Psoas muscle (tissue), 8 donors: ENCODE data around the gene BTBD10. TPM values are rescaled to one million over a fixed set of nuclear protein-coding genes. Genes with fewer than 3 reads are reported as not detected.

Source experiments
- ATAC-seq, 4 donors: fragments of 200-7000 bp; cut with Tn5 transposase; one replicate each; pipeline ENCODE4 v1.9.1; 2020; ENCODE audit warnings: moderate library complexity in 3 of 4, mild to moderate bottlenecking in 2 of 4
- DNase-seq, 2 donors: peaks; one replicate each; pipeline ENCODE4 v3.0.0-alpha.2; 2020
- H3K27ac ChIP-seq: fragments of 200-600 bp; one replicate; pipeline ENCODE4 v1.8.0; 2022
- H3K27me3 ChIP-seq, 3 donors: fragments of 200-600 bp in 1 of 3; one replicate each; pipeline versions ENCODE4 v1.6.1 to v1.8.0; 2013 to 2022; ENCODE audit warnings: low read length in 2 of 3, mild to moderate bottlenecking in 2 of 3, moderate library complexity in 1 of 3; ENCODE audit not compliant: insufficient read depth in 3 of 3
- H3K36me3 ChIP-seq, 2 donors: fragments of 200-600 bp in 1 of 2; one replicate each; pipeline versions ENCODE4 v1.6.1 to v1.8.0; 2013 to 2022; ENCODE audit warnings: low read depth in 1 of 2, mild to moderate bottlenecking in 1 of 2, moderate library complexity in 1 of 2; ENCODE audit not compliant: insufficient read depth in 1 of 2
- H3K4me1 ChIP-seq: fragments of 200-600 bp; one replicate; pipeline ENCODE4 v1.8.0; 2022
- H3K4me3 ChIP-seq: fragments of 200-600 bp; one replicate; pipeline ENCODE4 v1.8.0; 2022; ENCODE audit warnings: mild to moderate bottlenecking
- H3K9me3 ChIP-seq: fragments of 200-600 bp; one replicate; pipeline ENCODE4 v1.8.0; 2022
- WGBS, 3 donors: extraction: QIAGEN DNeasy Blood & Tissue Kit; methylation state at CpG; one replicate each; pipeline versions ENCODE4 v1.1.6 to v1.1.7; 2013; 5-methylcytosine and 5-hydroxymethylcytosine counted together
- intact Hi-C, 2 donors: fragments of 100-400 bp; cut with DNase I; formaldehyde crosslinking; loops; one replicate each; pipeline versions ENCODE4 v1.11.0 to v1.14.2; 2022
- polyA plus RNA-seq, 3 donors: library from polyadenylated mRNA; stranded (reverse); fragments of 200-250 nt; gene quantifications; one replicate each; pipeline ENCODE4 v1.2.3, GENCODE V29; 2013
- total RNA-seq, 4 donors: library from RNA; stranded (reverse); fragmentation: NEBNext Ultra II Directional in 2 of 4; extraction: Animal tissue kit (Norgen Biotek cat#: 25700) in 2 of 4; gene quantifications; one replicate each; pipeline versions ENCODE4 v1.2.1 to v1.2.4, GENCODE V29; 2021 to 2023
- TF ChIP-seq, protein P1 (sequence below): fragments of 200-600 bp; IDR thresholded peaks from one replicate; pipeline ENCODE4 v1.8.0; 2022; ENCODE audit warnings: antibody characterized with exemption
- donor health status: healthy with polysubstance abuse.
- donor health status: DM: no; HTN: no; CAD: no; lungs with moderate emphysema.
- donor health status: Bipolar disorder and iron deficiency.
- donor health status: healthy.
- donor health status: DM: yes; HTN: yes; CAD: no.
- donor health status: DM: no; HTN: no; CAD: no.
- donor health status: DM: no; HTN: no; CAD: no.
- donor health status: DM: yes; HTN: yes; CAD: no.

Gene BTBD10
- total and polyA plus RNA-seq, 7 donors = 10.8 to 21.2 (median 14.9) TPM

DNA sequence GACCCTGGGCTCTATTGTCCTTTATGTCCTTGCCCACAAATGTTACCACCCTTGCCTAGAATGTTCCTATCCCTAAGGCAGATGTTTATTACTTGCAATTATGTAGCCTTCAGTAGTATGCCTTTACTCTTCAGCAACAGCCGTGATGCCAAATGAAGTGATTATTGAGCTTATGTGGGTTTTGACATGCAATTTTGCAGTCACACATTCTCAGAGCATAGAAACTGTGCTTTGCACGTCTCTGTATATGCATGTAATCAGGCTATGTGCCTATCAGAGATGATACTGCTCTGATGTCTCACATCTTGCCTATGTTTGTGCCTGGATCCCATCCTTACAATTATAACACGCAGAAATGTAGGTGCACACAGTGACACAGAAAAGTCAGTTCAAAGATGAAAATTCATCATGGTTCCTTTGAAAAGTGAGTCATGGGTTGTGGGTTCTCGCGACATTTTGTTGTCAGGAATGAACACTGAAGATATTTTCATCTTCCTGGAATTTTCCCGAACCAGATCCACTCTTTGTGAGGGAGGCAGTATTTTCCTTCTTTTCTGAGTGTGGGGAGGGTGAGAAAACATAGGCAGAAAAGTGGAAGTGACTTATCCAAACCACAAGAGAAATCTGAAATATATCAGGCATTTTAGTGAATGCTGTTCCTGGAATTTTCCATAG is 104.3 kb downstream of the BTBD10 start:
- TF ChIP-seq, protein P1, sequence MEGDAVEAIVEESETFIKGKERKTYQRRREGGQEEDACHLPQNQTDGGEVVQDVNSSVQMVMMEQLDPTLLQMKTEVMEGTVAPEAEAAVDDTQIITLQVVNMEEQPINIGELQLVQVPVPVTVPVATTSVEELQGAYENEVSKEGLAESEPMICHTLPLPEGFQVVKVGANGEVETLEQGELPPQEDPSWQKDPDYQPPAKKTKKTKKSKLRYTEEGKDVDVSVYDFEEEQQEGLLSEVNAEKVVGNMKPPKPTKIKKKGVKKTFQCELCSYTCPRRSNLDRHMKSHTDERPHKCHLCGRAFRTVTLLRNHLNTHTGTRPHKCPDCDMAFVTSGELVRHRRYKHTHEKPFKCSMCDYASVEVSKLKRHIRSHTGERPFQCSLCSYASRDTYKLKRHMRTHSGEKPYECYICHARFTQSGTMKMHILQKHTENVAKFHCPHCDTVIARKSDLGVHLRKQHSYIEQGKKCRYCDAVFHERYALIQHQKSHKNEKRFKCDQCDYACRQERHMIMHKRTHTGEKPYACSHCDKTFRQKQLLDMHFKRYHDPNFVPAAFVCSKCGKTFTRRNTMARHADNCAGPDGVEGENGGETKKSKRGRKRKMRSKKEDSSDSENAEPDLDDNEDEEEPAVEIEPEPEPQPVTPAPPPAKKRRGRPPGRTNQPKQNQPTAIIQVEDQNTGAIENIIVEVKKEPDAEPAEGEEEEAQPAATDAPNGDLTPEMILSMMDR = no peak
- no peaks in the 10 kb centered on the region for H3K9me3 ChIP-seq
- intact Hi-C loops = no loop called here
- H3K4me1 ChIP-seq = no peaks in the 10 kb centered on the region
- ATAC-seq = no peak
- H3K36me3 ChIP-seq = peaks cover 14 to 98% of the 10 kb centered on the region in 2 donors
- no peak overlapping the region for H3K27ac ChIP-seq
- H3K27me3 ChIP-seq = no peaks in the 10 kb centered on the region
- 88 to 91% (median 89%) methylated on average over 6 of the region's 6 CpGs for WGBS, 3 donors
- no peak overlapping the region for H3K4me3 ChIP-seq
- no peak for DNase-seq

DNA sequence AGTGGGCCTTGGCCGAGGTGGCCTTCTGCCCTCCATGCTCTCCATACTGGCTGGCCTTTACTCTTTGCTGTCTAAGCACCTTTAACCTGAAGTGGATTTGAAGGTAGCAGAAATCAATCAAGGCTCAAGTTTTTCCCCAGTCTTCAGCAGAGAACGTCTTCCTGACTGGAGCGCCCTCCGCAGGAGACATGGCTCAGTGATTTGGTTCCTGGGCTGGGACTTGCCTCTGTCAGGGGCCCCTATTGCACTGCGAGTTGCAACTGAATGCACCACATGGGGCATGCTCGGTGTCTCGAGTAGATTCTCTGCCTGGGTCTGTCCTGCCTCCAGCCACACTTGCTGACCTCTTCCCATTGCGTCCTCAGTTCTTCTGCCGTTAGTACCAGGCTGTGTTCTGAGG is 105.8 kb downstream of the BTBD10 start:
- TF ChIP-seq, protein P1 = no peak
- no peak overlapping the region for H3K4me3 ChIP-seq
- H3K27ac ChIP-seq = no peak overlapping the region
- no peak for DNase-seq
- ATAC-seq = no peak
- no peaks in the 10 kb centered on the region for H3K9me3 ChIP-seq
- no peaks in the 10 kb centered on the region for H3K4me1 ChIP-seq
- peaks cover 14 to 97% of the 10 kb centered on the region in 2 donors for H3K36me3 ChIP-seq
- WGBS, 3 donors = 78 to 81% (median 80%) methylated on average over 9 of the region's 9 CpGs
- intact Hi-C loops = no loop called here
- no peaks in the 10 kb centered on the region for H3K27me3 ChIP-seq

DNA sequence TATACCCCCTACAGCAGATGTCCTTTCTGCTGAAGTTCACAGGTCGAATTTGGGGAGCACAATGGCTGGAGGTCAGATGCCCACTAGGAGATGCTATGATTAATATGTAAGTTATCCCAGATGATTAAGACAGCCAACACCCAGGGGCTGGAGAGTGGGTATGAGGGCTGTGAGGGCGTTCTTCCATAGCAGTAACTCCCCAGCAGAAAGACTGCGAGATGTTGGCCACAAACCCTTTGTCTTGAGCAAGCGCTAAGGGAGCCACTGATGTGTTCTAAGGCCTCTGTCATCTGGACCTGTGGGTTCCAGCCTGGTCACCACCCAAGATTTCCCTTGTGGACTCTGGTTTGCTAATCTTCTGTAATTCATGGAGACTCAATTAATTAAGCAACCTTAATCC is 107.8 kb downstream of the BTBD10 start:
- H3K4me1 ChIP-seq = no peaks in the 10 kb centered on the region
- DNase-seq (no peak), ATAC-seq (no peak)
- H3K36me3 ChIP-seq = peaks cover 7 to 90% of the 10 kb centered on the region in 2 donors
- TF ChIP-seq, protein P1 = no peak
- no peaks in the 10 kb centered on the region for H3K9me3 ChIP-seq
- H3K4me3 ChIP-seq = no peak overlapping the region
- H3K27me3 ChIP-seq = no peaks in the 10 kb centered on the region
- intact Hi-C loops = no loop called here
- WGBS, 3 donors = 91 to 96% (median 95%) methylated on average over 4 of the region's 4 CpGs
- H3K27ac ChIP-seq = no peak overlapping the region

DNA sequence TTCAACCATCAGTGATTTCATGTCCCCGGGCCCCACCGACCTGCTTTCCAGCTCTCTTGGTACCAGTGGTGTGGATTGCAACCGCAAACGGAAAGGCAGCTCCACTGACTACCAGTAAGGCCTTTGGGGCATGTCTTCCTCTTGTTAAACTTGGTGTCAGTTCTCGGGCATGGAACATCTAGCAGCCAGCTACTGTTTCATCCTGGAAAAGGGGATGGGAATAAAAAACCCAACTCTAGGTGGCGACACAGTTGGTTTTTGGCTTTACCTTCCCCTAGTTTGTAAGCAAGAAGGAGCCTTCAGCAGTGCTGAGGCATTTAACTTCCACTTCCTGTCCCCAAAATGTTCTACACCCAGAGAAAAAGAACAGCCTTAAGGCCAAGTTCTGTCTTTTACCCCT is 108.7 kb downstream of the BTBD10 start:
- intact Hi-C loops = no loop called here
- no peak for DNase-seq
- Histone ChIP-seq H3K27me3 (no peaks in the 10 kb centered on the region), H3K36me3 (peaks cover 7 to 87% of the 10 kb centered on the region in 2 donors), H3K4me3 (no peak overlapping the region), H3K4me1 (no peaks in the 10 kb centered on the region), H3K9me3 (no peaks in the 10 kb centered on the region), H3K27ac (no peak overlapping the region)
- 66 to 78% (median 77%) methylated on average over 6 of the region's 6 CpGs for WGBS, 3 donors
- ATAC-seq = peak in 1 of 4 donors; percentile 36
- TF ChIP-seq, protein P1 = no peak

DNA sequence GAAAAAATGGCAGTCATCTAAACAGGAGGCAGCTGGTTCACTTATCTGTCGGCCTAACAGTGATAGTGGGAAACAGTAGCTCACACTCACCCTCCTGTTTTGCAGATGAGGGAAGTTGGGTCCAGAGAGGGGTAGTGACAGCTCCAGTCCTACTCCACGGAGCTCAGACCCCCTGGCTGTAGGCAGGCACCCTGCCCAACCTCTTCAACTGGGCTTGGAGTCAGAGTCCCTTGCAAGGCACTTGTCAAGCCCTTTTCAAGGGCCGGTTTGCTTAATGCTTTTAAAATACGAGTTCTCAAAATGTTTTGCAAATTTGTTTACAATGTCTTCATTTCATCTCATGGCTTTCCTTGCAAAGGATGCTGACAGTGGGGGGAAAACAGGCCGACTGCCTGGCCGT is 110.3 kb downstream of the BTBD10 start:
- 87 to 88% (median 87%) methylated on average over 6 of the region's 6 CpGs for WGBS, 3 donors
- peaks cover 0 to 71% of the 10 kb centered on the region in 2 donors for H3K36me3 ChIP-seq
- H3K27me3 ChIP-seq = no peaks in the 10 kb centered on the region

More for the DNA sequence above, 110.3 kb downstream of the BTBD10 start:
- DNase-seq = no peak
- Histone ChIP-seq H3K4me3 (no peak overlapping the region), H3K9me3 (no peaks in the 10 kb centered on the region), H3K4me1 (no peaks in the 10 kb centered on the region), H3K27ac (no peak overlapping the region)
- intact Hi-C loops = no loop called here
- TF ChIP-seq, protein P1 = no peak
- no peak for ATAC-seq
